KMS-11 (cell line): ENCODE results near the gene RAPGEF5.

ENCODE experiments used
- H2AFZ ChIP-seq: fragments of 200-600 bp; sonication (generic); 2 replicates; pipeline ENCODE4 v1.6.1; 2016; ENCODE audit warnings: antibody characterized with exemption, mixed run types, low read depth
- H3K27ac ChIP-seq: fragments of 200-600 bp; sonication (generic); 2 replicates; pipeline ENCODE4 v1.6.1; 2016; ENCODE audit warnings: mild to moderate bottlenecking, mixed run types
- H3K27me3 ChIP-seq: fragments of 200-600 bp; sonication (generic); 2 replicates; pipeline ENCODE4 v1.6.1; 2017; ENCODE audit warnings: mild to moderate bottlenecking, low read depth, mixed run types, moderate library complexity; ENCODE audit not compliant: insufficient read depth
- H3K36me3 ChIP-seq: fragments of 200-600 bp; sonication (generic); 2 replicates; pipeline ENCODE4 v1.6.1; 2017; ENCODE audit warnings: mild to moderate bottlenecking, mixed run types; ENCODE audit not compliant: insufficient read depth
- H3K4me1 ChIP-seq: fragments of 200-600 bp; sonication (generic); 2 replicates; pipeline ENCODE4 v1.6.1; 2016; ENCODE audit warnings: mild to moderate bottlenecking, low read depth, mixed run types; ENCODE audit not compliant: poor library complexity, severe bottlenecking
- H3K4me2 ChIP-seq: fragments of 200-600 bp; sonication (generic); 2 replicates; pipeline ENCODE4 v1.7.0; 2016; ENCODE audit warnings: mild to moderate bottlenecking, mixed run types
- H3K4me3 ChIP-seq: fragments of 200-600 bp; sonication (generic); IDR thresholded peaks from 2 replicates; pipeline ENCODE4 v1.6.1; 2017; ENCODE audit warnings: low read depth, low read length, mixed read lengths; ENCODE audit not compliant: insufficient read depth
- H3K79me2 ChIP-seq: fragments of 200-600 bp; sonication (generic); 2 replicates; pipeline ENCODE4 v1.6.1; 2016; ENCODE audit warnings: low read depth, mixed run types; ENCODE audit not compliant: insufficient read depth
- H3K9ac ChIP-seq: fragments of 200-600 bp; sonication (generic); 2 replicates; pipeline ENCODE4 v1.6.1; 2016; ENCODE audit warnings: mild to moderate bottlenecking, mixed run types
- H4K20me1 ChIP-seq: fragments of 200-600 bp; sonication (generic); 2 replicates; pipeline ENCODE4 v1.6.1; 2016; ENCODE audit warnings: mild to moderate bottlenecking, mixed run types; ENCODE audit not compliant: insufficient read depth
- CTCF ChIP-seq: fragments of 200-600 bp; sonication (generic); conservative IDR thresholded peaks from 2 replicates; pipeline ENCODE4 v1.6.1; 2017; ENCODE audit warnings: low read depth, mild to moderate bottlenecking, antibody characterized with exemption, low read length, moderate library complexity, mixed read lengths

The RAPGEF5 gene

DNA sequence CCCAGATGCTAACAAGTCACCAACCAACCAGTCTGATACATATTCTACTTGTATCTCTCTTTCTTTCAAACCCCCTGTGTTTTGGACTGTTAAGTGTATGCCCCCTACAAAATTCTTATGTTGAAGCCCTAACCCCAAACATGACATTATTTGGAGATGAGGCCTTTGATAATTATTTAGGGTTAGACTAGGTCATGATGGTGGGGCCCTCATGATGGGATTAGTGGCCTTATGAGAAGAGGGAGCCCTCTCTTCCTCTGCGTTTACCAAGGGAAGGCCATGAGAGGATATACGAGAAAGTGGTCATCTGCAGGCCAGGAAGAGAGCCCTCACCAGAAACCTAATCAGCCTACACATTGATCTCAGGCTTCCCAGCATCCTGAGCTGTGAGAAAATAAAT lies 2.5 kb downstream of the RAPGEF5 start:
- H3K79me2 ChIP-seq: peaks cover 45% of the 10 kb centered on the region; the same call in 1 of the 2 replicates
- H3K4me3 ChIP-seq: no peak overlapping the region

DNA sequence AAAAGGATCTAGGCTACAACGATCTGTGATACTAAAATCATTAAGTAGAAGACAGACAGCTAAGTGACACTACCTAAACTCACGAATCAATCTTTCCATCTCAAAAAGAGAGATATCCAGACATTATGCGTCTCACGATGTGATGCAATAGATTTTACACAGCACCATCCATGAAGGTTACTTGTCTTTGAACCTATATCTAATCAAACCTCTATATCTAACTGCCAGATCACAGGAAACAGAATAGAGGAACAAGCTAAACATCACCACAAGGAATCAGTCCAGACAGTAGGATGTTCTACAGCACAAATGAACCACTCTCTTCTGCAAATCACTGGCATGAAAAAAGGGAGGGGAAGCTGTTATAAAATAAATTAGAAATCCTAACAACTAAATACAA lies 4.1 kb downstream of the RAPGEF5 start:
- H3K4me1 ChIP-seq: peaks cover 43% of the 10 kb centered on the region
- no peaks in the 10 kb centered on the region for H4K20me1 ChIP-seq
- H3K27ac ChIP-seq: no peak overlapping the region
- H3K4me2 ChIP-seq: peak overlapping the region; percentile 62; the same call in 1 of the 2 replicates
- no peak overlapping the region for H2AFZ ChIP-seq
- H3K9ac ChIP-seq: no peak overlapping the region
- H3K4me3 ChIP-seq: no peak overlapping the region
- TF ChIP-seq CTCF: no peak
- H3K79me2 ChIP-seq: peaks cover 56% of the 10 kb centered on the region; the same call in 1 of the 2 replicates
- no peaks in the 10 kb centered on the region for H3K27me3 ChIP-seq
- no peaks in the 10 kb centered on the region for H3K36me3 ChIP-seq

More for the DNA sequence above, 2.5 kb downstream of the RAPGEF5 start:
- H4K20me1 ChIP-seq: no peaks in the 10 kb centered on the region
- no peaks in the 10 kb centered on the region for H3K36me3 ChIP-seq
- no peak overlapping the region for H3K9ac ChIP-seq
- H3K27ac ChIP-seq: no peak overlapping the region
- peaks cover 42% of the 10 kb centered on the region for H3K4me1 ChIP-seq
- TF ChIP-seq CTCF: no peak
- H3K27me3 ChIP-seq: no peaks in the 10 kb centered on the region
- no peak overlapping the region for H2AFZ ChIP-seq
- peak overlapping the region; percentile 86; the same call in 1 of the 2 replicates for H3K4me2 ChIP-seq

DNA sequence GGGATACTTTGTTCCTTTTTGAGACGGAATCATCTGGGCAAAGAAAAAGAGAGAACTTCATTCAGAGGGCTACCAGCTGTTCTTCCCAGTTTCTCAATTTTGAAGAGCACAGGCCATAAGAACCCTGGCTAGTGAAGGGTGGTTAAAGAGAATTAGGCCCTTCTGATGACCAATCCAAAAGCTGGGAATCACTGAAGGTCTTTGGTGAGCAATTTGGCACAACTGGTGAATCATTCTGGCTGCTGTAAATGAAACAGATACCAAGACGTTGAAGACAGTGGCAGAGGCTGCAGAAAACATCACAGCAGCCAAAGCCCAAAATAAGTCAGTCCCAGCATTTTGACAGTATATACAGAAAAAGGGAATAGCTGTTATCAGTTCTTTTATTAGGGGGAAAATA lies 5.1 kb downstream of the RAPGEF5 start:
- Histone ChIP-seq H3K4me2 (peak overlapping the region; percentile 62), H3K79me2 (peaks cover 61% of the 10 kb centered on the region; the same call in 1 of the 2 replicates), H3K27me3 (no peaks in the 10 kb centered on the region), H2AFZ (no peak overlapping the region), H3K4me3 (no peak overlapping the region), H4K20me1 (no peaks in the 10 kb centered on the region), H3K27ac (no peak overlapping the region), H3K9ac (no peak overlapping the region), H3K4me1 (peaks cover 43% of the 10 kb centered on the region), H3K36me3 (no peaks in the 10 kb centered on the region)
- no peak for TF ChIP-seq CTCF

- H4K20me1 ChIP-seq: no peaks in the 10 kb centered on the region
- H3K27me3 ChIP-seq: no peaks in the 10 kb centered on the region
- H2AFZ ChIP-seq: no peak overlapping the region
- no peaks in the 10 kb centered on the region for H3K36me3 ChIP-seq
- H3K9ac ChIP-seq: no peak overlapping the region
- H3K4me3 ChIP-seq: no peak overlapping the region
- no peak for TF ChIP-seq CTCF
- peaks cover 61% of the 10 kb centered on the region; the same call in 1 of the 2 replicates for H3K79me2 ChIP-seq
- H3K4me1 ChIP-seq: peaks cover 43% of the 10 kb centered on the region
- H3K4me2 ChIP-seq: peak overlapping the region; percentile 62
- H3K27ac ChIP-seq: no peak overlapping the region
These were observed 5.6 kb downstream of the RAPGEF5 start for GRCh38 chr7:22351329-22351692.
